ENCODE measurements around the gene RAD1. TPM values are rescaled to one million over a fixed set of nuclear protein-coding genes. Genes with fewer than 3 reads are reported as not detected.

Gene RAD1
- polyA plus RNA-seq, 1 donor from 2014 or later: 37.2 TPM

GRCh38 chr5:34957857-34958690 is 42.8 kb upstream of the RAD1 start:
- Histone ChIP-seq H3K4me2 (ENCODE audit: low read length) (no peak overlapping the region), H4K20me1 (ENCODE audit: insufficient read depth) (no peaks in the 10 kb centered on the region), H2AFZ (ENCODE audit: low read depth, low read length) (no peak overlapping the region), H3K27ac (ENCODE audit: low read length) (no peak overlapping the region), H3K9me2 (ENCODE audit: insufficient read depth, low read length) (no peaks in the 10 kb centered on the region), H3K9ac (ENCODE audit: low read length) (no peak overlapping the region), H3K36me3 (ENCODE audit: insufficient read depth, low read length) (no peaks in the 10 kb centered on the region), H3K4me3 (ENCODE audit: low read length) (no peak overlapping the region), H3K79me2 (replicated peaks; ENCODE audit: insufficient read depth, low read length) (no peaks in the 10 kb centered on the region), H3K9me3 (ENCODE audit: low read length) (no peaks in the 10 kb centered on the region), H3F3A (ENCODE audit: insufficient read depth, low read length, poor library complexity, severe bottlenecking) (no peaks in the 10 kb centered on the region), H3K27me3 (ENCODE audit: insufficient read depth, low read depth, low read length) (no peaks in the 10 kb centered on the region)
- peak; percentile 83 for TF ChIP-seq RAD21 (conservative IDR thresholded peaks at IDR 0.05)
- no peak for TF ChIP-seq EZH2 (IDR thresholded peaks at IDR 0.05; ENCODE audit: borderline replicate concordance, insufficient read depth, low read length, poor library complexity, severe bottlenecking)
- TF ChIP-seq CTCF (IDR thresholded peaks at IDR 0.05; ENCODE audit: poor library complexity, severe bottlenecking): peak; percentile 81
- peak; percentile 82 for TF ChIP-seq SMC3 (conservative IDR thresholded peaks at IDR 0.05; ENCODE audit: poor library complexity)

- Histone ChIP-seq H2AFZ (ENCODE audit: low read depth, low read length) (no peak overlapping the region), H3K9me3 (ENCODE audit: low read length) (no peaks in the 10 kb centered on the region), H3K27ac (ENCODE audit: low read length) (no peak overlapping the region), H3K9ac (ENCODE audit: low read length) (no peak overlapping the region), H3K4me3 (ENCODE audit: low read length) (no peak overlapping the region), H3K4me2 (ENCODE audit: low read length) (no peak overlapping the region), H3K9me2 (ENCODE audit: insufficient read depth, low read length) (no peaks in the 10 kb centered on the region), H3K79me2 (replicated peaks; ENCODE audit: insufficient read depth, low read length) (no peaks in the 10 kb centered on the region), H3K36me3 (ENCODE audit: insufficient read depth, low read length) (no peaks in the 10 kb centered on the region), H4K20me1 (ENCODE audit: insufficient read depth) (no peaks in the 10 kb centered on the region), H3K27me3 (ENCODE audit: insufficient read depth, low read depth, low read length) (no peaks in the 10 kb centered on the region), H3F3A (ENCODE audit: insufficient read depth, low read length, poor library complexity, severe bottlenecking) (no peaks in the 10 kb centered on the region)
- no peak for TF ChIP-seq TAF1 (IDR thresholded peaks at IDR 0.05; ENCODE audit: low read depth)
- TF ChIP-seq EZH2 (IDR thresholded peaks at IDR 0.05; ENCODE audit: borderline replicate concordance, insufficient read depth, low read length, poor library complexity, severe bottlenecking): no peak
- no peak for TF ChIP-seq REST (IDR thresholded peaks at IDR 0.05; ENCODE audit: borderline replicate concordance)
- TF ChIP-seq CTCF (IDR thresholded peaks at IDR 0.05; ENCODE audit: poor library complexity, severe bottlenecking): no peak
- TF ChIP-seq MXI1 (conservative IDR thresholded peaks at IDR 0.05; ENCODE audit: poor library complexity, severe bottlenecking): no peak
- no peak for TF ChIP-seq EP300 (conservative IDR thresholded peaks at IDR 0.05; ENCODE audit: poor library complexity, severe bottlenecking)
- TF ChIP-seq POLR2AphosphoS5 (IDR thresholded peaks at IDR 0.05): no peak
- TF ChIP-seq SMC3 (conservative IDR thresholded peaks at IDR 0.05; ENCODE audit: poor library complexity): no peak
- no peak for TF ChIP-seq RAD21 (conservative IDR thresholded peaks at IDR 0.05)
These were observed 42.0 kb upstream of the RAD1 start for GRCh38 chr5:34957321-34957720.
